NCI-H226 (cell line): ENCODE data around the gene TRAPPC3.
"Not testable (repeated sequence)": the region's sequence is repeated elsewhere in the genome, so short reads cannot be mapped to it uniquely, and the experiment has no call there.

Experiments used
- DNase-seq: peaks from one replicate; pipeline ENCODE4 v3.0.0-alpha.2; 2015

TRAPPC3 gene

DNA sequence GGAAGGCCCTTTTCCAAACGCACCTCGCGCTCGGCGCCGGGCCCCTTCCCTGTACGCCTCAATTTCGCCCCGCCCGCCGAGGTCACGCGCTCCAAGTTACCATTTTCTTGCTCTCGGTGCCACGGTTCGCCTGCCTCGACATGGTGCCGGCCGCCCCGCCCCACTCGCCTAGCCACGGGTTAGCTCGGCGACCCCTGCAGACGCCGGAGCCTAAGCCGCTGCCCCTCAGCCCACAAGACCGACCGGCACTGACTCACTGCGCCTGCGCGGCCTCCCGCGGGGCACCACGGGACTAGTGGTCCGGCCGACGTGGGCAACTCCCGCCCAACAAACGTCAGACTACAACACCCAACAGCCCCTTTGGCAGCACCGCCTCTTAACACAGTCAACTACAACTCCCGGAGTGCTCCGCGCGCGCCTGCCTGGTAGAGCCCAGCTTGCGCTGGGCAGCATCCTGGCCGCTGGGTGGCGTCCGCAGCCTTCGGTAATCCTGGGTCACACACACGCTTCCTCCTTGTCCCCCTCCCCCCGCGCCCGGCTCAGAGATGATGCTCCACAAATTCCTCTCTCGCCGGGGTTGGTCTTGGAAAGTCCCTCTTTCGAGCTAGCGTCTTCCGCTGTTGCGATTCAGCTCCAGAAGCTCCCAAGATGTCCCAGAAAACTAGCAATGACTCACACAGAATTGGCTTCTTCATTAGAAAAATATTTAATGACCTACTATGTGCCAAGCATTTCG is at the start of gene TRAPPC3:
TSS of gene TRAPPC3 (minus strand) at position 250 of the 736 bp plus-strand sequence. CDS start at position 142, 108 bp downstream.
- DNase-seq: peak; percentile 99

DNA sequence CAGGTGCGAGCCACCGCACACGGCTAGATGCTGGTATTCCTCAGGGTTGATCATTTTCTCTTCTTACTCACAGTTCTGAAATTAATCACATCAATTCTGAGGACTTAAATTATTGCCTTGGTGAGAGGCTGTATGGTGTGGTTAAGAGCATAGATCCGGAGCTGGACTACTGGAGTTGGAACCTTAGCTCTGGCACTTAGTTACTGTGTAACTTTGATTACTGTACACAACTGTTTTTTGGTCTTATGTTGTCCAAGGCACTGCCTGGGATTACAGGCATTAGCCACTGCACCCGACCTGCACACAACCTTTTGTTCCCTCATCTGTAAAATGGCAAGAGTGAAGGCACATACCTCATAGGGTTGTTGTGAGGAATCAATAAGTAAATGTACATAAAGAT is 49.4 kb upstream of the TRAPPC3 start:
- no peak for DNase-seq

DNA sequence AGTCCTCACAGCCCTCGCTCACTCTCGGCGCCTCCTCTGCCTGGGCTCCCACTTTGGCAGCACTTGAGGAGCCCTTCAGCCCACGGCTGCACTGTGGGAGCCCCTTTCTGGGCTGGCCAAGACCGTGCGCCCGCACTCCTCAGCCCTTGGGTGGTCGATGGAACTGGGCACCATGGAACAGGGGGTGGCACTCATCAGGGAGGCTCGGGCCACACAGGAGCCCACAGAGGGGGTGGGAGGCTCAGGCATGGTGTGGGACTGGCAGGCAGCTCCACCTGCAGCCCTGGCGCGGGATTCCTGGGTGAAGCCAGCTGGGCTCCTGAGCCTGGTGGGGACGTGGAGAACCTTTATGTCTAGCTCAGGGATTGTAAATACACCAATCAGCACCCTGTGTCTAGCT is 47.5 kb upstream of the TRAPPC3 start:
- not testable (repeated sequence) for DNase-seq

DNA sequence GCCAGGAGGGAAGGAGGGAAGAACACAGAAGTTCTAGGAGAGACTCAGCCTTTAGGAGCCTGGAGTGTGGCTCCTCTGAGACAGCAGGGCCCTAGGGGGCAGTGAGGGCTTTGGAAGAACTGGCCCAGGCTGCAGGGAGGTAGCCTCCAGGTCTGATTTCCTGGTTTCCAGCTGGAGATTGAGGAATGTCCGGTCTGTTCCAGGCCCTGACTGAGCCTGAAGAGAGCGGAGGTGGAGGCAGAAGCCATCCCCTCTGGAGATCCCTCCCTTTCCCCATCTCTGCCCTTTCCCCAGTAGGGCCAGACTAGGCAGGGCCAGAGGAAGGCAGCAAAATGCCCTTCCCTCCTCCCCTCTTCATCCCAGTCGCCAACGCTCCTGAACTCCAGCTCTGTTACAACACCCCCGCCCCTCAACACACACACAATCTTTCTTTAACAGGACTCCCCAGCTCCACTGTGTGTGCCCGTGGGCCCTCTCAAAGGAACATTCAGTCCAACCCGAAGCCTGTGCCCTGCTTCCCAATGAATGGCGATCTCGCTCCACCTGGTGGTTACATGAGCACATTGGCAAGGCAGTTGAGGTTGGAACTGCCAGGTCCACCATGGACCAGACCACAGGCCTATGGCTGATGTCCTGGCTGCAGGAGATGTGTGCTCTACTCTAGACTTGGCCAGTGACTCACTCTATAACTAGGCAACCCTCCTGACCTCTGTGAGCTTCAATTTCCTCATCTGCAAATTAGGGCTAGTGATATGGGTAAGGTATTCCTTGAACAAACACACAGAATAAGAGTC is 38.7 kb upstream of the TRAPPC3 start:
- DNase-seq: peak; percentile 90

DNA sequence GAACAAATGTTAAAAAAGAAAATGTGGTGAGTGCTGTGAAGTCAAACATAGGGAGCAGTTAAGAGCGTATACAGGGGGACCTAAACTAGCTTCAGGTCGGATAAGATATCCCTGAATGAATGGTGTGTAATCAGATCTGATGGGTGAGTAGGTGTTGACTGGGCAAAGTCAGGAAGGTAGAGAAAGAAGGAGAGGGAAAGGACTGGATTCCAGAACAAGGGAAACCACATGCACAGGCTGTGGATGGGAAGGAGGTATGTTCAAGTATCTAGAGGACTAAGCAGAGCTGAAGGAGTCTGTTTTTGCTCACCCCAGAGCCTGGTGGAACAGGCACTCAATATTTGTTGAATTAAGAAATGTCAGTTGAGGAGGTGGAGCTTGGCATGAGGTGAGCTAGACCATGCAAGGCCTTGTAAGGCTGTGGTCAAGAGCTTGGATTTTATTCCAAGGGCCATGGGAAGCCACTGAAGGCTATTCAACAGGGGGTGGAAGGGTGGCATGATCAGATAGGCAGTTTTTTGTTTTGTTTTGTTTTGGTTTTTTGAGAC is 34.1 kb upstream of the TRAPPC3 start:
- DNase-seq: no peak

DNA sequence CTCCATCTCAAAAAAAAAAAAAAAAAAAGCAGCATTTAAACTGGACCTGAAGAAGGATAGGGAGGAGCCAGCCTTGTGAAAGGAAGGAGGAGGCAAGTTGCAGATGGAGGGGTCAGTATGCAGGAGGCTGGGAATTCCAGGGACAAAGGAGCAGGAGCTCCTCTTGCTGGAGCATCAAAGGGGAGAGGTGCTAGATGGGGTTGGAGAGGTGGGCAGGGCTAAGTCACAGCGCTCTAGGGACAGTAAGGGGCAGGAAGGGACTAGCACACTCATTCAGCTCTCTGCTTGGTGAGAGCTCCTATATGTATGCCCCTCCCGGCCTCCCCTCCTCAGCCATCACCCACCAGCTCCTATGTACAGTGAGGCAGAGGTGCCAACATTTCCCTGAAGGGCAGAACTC is 33.4 kb upstream of the TRAPPC3 start:
- no peak for DNase-seq

DNA sequence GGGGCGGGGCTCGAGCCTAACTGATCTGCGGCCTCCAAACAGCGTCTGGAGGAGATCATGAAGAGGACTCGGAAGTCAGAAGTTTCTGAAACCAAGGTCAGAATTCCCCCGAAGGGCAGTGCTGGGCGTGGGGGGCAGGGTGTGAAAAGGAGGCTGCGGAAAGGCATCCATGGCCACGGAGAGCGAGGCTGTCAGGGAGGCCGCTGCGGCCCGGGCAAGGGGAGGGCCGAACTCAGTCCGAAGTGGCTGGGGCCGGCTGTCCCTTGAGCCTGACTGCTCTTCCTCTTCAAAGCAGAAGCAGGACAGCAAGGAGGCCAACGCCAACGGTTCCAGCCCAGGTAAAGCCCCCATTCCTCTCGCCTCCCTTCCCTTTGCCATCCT is 29.9 kb upstream of the TRAPPC3 start:
- DNase-seq: no peak

DNA sequence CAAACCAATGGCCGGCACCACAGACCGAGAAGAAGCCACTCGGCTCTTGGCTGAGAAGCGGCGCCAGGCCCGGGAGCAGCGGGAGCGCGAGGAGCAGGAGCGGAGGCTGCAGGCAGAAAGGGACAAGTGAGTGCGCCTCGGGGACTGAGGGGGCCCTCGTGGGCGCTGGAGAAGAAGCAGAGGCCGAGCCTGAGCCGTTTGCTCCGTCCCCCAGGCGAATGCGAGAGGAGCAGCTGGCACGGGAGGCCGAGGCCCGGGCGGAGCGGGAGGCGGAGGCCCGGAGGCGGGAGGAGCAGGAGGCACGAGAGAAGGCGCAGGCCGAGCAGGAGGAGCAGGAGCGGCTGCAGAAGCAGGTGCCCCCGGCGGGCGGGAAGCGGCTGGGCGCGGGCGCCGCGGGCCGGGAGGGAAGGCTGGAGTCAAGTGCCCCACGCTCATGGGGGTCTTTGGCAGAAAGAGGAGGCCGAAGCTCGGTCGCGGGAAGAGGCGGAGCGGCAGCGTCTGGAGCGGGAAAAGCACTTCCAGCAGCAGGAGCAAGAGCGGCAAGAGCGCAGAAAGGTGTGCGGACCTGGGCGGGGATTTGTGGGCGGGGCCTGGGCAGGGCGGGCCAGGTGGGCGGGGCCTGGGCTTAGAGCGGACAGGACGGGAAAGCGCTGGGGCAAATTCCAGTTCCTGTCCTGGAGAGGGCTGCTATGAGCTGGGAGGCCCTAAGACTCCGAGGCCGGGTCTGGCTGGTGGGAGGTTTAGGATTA is 29.4 kb upstream of the TRAPPC3 start:
- no peak for DNase-seq

DNA sequence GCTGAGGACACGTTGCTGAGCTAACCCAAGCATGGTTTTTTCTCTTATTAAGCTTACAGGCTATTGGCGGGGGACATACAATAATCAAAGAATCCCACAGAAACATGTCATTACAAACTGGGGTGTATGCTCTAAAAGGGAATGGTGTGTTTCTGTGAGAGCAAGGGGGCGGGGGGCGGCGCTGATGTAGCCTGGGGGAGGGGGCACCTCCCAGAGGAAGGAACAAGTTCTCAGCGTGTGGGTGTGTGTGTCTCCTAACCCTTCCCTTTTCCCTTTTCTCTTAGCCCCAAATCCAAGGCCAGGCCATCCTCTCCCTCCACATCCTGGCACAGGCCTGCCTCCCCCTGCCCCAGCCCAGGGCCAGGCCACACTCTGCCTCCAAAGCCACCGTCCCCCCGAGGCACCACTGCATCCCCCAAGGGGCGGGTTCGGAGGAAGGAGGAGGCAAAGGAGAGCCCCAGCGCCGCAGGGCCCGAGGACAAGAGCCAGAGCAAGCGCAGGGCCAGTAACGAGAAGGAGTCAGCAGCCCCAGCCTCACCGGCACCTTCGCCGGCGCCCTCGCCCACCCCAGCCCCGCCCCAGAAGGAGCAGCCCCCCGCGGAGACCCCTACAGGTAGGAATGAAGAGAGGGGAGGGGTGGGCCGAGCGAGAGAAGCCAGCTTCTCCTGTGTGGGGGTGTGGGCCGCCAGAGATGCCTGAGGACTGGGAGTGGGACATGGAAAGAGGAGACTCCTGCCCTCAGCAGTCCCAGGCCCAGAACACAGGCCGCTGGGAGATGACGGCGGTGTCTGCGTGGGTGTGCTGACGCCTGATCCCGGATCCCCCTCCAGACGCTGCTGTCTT is 28.5 kb upstream of the TRAPPC3 start:
- no peak for DNase-seq

DNA sequence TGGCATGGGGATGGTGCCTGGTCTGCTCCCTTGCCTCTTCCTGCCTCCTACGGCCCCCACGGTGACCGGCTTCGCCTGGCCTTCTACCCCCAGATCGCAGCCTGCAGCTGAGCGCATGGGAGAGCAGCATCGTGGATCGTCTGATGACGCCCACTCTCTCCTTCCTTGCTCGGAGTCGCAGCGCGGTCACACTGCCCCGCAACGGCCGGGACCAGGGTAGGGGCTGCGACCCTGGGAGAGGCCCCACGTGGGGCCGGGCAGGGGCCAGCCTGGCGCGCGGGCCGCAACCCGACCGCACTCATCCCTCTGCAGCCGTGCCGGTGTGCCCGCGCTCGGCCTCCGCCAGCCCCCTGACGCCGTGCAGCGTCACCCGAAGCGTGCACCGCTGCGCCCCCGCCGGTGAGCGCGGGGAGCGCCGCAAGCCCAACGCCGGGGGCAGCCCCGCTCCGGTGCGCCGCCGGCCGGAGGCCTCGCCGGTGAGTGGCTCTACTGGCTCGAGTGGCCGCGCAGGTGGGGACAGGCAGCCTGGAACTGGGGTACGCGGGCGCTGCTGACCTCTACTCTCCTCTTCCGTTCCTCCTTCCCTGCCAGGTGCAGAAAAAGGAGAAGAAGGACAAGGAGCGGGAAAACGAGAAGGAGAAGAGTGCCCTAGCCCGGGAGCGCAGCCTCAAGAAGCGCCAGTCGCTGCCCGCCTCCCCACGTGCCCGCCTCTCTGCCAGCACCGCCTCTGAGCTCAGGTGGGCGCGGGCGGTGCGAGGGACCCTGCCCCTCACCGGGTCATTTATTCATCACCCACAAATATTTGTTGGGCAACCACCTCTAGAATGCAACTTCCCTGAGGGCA is 27.0 kb upstream of the TRAPPC3 start:
- no peak for DNase-seq

DNA sequence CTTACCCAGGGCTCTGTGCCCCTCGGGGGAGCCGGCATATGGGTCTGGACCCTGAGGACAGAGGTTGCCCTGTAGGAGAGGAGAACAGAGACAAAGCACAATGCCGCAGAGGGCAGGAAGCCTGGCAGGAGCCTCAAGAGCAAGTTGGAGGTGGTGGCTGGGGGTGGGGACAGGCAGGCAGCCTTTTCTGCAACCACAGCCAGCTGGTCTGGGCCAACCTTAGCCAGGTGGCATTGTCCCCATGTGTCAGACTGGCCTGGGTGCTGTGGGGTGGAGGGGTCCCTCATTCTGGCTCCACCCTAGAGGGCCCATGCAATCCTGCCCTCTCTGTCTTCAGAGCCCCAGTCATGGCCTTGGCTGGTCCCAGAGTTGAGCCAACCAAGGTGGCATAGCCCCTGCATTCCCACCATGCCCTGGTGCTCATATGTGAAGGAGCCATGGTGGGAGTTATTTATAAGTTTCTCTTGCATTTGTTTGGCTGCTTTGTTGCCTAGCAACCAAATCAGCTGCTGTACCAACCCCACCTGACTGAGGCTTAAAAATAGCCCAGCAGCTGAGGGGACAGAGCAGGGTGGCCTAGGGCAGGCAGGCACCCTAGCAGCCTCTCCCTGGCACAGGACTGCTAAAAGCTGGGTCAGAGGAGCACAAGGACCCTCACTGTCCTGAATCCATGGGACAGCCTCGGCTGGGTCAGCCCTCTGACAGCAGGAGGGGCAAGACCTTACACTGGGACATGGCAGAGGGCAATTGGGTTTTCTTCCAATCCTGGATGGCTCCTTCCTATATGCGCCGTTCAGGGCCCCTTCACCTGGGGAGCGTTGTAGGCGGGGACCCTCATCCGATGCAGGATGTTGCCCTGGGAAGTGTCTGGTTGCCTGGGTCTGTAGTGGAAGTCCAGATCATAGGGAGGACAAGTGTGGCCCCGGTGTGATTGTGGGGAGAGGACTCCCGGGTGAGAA is 26.1 kb upstream of the TRAPPC3 start:
- no peak for DNase-seq

DNA sequence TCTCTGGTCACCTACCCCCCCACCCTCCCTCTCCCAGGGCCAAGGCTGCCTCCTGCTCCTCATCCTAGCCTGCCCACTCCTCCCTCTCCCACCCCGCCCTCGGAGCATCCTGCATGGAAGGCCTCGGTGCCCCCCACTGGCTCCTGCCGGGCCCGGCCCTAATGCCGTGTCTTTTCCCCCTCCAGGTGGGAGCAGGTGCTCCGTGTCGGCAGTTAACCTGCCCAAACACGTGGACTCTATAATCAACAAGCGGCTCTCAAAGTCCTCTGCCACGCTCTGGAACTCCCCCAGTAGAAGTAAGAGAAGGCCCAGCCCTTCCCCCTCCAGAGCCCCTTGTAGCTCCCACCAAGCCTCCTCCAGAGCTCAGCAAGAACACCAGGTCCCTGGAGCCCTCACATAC is 25.4 kb upstream of the TRAPPC3 start:
- DNase-seq: no peak

DNA sequence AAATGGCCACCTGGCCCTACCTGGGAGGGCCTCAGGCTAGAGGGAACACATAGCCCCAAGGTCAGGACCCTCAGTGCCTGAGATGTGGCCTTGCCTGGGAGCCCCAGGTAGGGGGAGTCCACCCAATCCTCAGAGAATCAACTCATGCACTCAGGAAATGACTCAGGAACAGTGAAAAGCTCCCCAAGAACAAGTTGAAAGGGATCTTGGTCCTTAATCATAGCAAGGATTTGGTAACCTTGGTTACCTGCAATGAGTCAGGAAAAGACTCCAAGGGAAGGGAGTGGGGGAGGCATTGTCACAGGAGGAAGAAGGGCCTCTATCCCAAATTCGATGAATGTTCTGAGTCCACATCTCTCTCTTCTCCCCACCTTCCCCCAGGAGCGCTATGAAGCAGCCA is 23.7 kb upstream of the TRAPPC3 start:
- DNase-seq: peak; percentile 87

DNA sequence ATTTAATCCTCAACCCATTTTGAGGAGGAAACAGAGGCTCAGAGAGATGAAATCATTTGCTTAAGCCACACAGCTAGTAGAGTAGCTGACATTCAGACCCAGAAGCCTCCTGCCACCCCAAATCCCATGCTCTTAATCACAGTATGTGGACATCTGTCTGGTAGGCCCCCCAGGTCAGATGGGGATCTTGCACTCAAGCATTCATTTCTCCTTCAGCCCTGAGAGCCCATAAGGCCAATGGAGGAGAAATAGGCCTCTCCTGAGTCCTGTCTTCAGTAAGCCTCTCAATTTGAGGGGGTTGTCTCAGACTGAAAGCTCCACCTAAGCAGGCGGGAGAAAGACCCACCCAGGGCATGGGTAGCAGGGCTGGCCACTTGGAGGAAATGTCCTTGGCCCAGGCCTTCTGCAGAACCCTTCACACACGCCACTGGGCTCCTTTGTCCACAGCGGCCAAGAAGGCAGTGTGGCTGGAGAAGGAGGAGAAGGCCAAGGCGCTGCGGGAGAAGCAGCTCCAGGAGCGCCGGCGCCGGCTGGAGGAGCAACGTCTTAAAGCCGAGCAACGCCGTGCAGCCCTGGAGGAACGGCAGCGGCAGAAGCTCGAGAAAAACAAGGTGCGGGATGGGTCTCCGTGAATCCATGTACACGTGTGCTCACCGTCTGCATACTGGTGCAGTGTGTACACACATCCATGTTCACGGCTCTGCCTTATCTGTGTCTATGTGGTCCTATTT is 22.9 kb upstream of the TRAPPC3 start:
- no peak for DNase-seq

DNA sequence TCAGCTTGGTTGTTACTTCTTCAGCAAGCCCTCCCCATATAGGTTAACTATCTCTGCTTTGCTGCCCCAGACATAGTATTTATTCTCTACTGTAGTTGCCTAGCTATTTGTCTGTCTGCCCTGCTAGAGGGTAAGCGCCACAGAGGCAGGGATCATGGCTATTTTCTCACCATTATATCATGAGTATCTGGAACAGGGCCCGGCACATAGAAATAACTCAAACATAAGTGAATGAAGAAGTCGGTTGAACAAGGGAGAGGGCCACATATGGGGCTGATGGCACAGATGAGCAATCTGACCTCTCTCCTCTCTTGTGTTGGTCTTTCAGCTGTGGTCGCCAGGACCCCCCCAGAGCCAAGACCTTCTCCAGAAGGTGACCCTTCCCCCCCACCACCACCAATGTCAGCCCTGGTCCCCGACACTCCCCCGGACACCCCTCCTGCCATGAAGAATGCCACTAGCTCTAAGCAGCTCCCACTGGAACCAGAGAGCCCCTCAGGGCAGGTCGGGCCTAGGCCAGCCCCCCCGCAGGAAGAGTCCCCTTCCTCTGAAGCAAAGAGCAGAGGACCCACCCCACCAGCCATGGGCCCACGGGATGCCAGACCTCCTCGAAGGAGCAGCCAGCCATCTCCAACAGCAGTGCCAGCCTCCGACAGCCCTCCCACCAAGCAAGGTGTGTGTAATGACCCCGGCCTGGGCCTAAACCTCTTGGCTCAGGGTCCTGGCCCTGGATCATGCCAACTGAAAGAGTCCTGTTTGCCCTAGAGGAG is 21.5 kb upstream of the TRAPPC3 start:
- DNase-seq: no peak

DNA sequence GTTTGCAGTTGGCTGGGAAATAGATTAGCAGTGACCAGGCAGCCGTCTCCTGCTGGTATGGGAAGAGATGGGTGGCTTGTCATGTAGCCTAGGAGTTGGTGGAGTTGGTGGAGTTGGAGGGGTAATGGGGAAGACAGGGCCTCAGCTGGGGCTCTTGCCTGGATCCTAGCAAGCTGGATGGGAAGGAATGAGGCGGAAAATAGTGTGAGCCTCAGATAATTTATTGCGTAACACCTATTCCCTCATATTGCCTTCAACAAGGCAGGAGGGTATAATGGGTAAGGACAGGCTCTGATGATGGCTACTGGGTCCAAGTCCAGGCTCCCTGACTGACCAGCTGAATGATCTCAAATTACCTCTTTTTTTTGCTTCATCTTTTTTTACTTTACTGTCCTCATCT is 19.2 kb upstream of the TRAPPC3 start:
- DNase-seq: no peak

DNA sequence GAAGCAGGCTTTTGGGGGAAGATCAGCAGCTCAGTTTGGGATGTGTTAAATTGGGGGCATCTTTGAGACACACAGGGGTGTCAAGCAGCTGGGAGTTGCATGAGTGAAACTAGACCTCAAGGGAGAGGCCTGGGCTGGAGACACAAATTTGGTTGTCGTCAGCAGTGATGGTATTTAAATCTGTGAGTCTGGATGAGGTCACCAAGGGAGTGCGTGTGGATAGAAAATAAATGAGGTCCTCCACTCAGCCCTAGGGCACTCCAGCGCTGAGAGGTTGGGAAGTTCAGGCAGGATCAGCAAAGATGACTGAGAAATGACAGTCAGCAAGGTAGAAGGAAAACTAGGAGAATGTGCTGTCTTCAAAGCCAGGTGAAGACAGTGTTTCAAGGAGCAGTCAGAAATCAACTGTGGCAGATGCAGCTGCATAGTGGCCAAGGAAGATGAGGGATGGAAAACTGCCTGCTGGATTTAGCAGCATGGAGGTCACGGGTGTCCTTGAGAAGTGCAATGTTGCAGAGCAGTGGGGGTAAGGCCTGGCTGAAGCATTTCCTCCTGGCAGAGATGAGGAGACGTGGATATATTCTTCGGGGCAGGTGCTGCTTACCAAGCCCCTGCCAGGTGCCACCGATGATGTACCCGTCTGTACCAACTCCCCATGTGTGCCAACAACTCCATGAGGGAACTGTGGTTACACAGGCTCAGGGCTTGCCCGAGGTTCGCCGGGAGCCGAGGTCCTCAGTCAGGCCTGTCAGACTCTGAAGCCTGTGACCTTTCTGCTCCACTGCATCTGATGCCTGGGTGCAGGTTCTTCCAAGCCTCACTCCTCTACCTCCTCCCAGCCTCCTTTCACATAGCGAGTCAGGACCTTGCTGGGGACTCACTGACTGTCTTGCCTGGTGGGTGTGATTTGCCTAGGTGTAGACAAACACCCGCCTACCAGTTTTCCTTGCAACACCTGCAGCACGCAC is 17.9 kb upstream of the TRAPPC3 start:
- peak; percentile 49 for DNase-seq
